Measurements from ENCODE around the gene DIP2C.

- TF ChIP-seq CTCF (IDR thresholded peaks at IDR 0.05), result no peak
- no peak for TF ChIP-seq POLR2A (IDR thresholded peaks at IDR 0.05)
- no peak for TF ChIP-seq POLR2AphosphoS5 (IDR thresholded peaks at IDR 0.05)
- no peak for TF ChIP-seq EP300 (IDR thresholded peaks at IDR 0.05)
Observed at GRCh38 chr10:341081-341740, 348.3 kb downstream of the DIP2C start.

Measured in stomach (tissue), 4 donors.